Myocyte (in vitro differentiated cells): ENCODE data around the gene TMEM74B. TPM values are rescaled to one million over a fixed set of nuclear protein-coding genes. Genes with fewer than 3 reads are reported as not detected.
"Not testable (repeated sequence)": the region's sequence is repeated elsewhere in the genome, so short reads cannot be mapped to it uniquely, and the experiment has no call there.

Experiments
- DNase-seq: peaks from one replicate; pipeline ENCODE4 v3.0.0-alpha.2; 2012; ENCODE audit warnings: low read depth
- total RNA-seq: library from RNA; depleted of rRNA; stranded (reverse); fragments of >200 nt; gene quantifications from 2 replicates; pipeline ENCODE4 v1.2.3, GENCODE V29; 2014

TMEM74B gene
- total RNA-seq, 1 donor from 2014 or later = not detected

DNA sequence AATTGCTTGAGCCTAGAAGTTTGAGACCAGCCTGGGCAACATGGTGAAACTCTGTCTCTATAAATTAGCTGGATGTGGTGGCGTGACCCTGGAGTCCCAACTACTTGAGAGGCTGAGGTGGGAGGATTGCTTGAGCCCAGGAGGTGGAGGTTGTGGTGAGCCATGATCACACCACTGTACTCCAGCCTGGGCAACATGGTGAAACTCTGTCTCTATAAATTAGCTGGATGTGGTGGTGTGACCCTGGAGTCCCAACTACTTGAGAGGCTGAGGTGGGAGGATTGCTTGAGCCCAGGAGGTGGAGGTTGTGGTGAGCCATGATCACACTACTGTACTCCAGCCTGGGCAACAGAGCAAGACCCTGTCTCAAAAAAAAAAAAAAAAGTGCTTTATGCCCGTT, 35.0 kb downstream of the TMEM74B start:
- not testable (repeated sequence) for DNase-seq

DNA sequence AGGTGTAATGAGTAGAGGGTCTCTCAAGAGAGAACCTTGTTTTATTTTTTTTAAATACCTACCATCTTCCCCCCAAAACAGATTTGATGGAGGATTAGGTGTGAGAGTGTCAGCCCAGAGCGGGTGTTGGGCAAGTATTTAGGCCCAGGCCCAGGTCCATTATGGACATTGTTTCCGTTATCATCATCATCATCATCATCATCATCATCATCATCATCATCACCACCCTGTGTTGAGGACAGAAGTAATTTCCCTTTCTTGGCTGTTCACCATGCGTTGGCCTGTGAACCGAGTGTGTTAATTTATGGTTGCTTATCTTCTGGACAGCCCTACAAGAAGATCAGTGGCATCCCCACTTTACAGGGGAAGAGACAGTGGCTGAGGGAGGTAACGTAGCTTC, 37.8 kb downstream of the TMEM74B start:
- DNase-seq = no peak

DNA sequence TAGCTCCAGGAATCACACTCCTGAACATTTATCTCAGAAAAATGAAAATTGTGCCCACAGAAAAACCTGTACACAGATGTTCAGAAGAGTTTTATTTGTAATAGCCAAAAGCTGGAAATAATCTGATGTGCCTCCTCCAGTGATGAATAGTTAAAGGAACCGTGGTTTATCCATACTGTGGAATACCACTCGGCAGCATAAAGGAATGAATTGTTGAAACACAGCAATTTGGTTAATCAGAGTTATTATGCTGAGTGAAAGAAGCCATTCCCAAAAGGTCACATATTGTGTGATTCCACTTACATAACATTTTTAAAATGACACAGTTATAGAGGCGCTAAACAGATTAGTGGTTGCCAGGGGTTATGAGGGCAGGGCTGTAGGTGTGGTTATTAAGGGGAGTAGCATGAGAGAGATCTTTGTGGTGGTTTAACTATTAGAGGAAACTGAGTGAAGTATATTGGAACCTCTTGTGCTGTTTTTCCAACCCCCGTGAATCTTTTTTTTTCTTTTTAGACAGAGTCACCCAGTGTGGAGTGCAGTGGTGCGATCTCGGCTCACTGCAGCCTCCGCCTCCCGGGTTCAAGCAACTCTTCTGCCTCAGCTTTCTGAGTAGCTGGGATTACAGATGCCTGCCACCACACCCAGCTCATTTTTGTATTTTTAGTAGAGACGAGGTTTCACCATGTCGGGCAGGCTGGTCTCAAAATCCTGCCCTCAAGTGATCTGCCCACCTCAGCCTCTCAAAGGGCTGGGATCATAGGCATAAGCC, 40.2 kb downstream of the TMEM74B start:
- no peak for DNase-seq

DNA sequence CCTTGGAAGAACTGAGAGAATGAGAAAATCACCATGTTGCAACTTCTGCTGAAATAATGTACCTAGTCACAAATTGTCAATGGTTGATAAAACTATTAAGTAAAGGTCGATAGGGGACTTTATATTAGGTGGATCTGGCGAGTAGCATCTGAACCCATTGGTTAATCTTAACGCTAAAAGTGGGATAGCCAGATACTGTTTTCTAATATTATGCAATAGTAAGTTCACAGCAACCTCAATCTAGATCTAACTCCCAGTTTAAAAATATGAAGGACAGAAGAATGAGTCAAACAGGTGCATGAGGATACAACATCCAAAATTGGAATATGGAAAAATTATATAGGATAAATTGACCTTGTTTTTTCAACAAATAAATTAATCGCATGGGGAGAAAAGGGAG, 47.5 kb downstream of the TMEM74B start:
- DNase-seq = no peak

DNA sequence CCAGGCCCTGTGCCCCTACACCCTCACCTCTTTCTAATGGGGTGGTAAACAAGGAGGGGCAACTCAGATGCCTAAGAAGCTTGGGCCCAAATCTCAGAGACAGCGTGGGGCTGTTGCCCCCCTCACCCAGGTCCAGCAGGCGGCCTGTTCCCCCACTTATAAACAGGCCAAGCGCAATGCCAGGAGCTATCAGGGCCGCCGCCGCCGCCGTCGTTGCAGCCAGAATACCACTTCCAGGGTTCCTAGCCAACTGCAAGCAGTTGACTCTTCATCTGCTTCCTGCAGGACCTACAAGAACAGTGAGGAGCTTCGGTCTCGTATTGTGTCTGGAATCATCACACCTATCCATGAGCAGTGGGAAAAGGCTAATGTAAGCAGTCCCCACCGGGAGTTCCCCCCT, 49.9 kb downstream of the TMEM74B start:
- DNase-seq = no peak

DNA sequence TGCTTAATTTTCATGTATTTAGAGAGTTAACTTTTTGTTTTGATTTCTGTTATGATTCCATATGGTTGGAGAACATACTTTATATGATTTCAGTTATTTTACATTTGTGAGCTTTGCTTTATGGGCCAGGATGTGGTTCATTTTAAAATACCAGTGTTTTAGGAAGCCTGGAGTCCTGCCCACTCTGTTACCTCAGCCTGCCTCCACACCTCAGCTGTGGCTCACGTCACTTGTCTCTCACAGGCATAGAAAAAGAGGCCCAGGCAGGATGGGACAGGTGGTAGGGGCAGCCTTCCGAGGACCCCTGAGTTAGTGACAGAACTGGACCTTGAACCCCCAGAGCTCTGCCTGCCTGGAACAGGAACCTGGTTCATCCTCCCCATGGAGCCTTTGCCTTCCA, 50.4 kb downstream of the TMEM74B start:
- DNase-seq = no peak

DNA sequence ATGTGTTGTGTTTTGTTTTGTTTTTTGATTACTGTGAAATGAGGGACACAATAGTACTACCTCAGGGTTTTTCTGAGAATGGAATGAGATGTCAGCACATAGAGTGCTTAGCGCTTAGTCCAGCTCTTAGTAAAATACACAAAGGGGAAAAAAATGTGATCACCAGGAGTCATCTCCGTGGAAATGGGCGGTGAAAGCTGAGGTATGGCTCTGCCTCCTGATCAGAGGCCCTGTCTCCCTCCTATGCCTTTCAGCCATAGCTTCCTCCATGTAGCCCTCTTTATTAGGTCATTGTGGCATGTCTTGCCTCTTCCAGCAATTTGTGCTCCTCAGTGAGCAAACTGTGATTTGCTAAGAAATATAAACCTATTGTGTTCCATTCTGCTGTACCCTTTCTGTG, 53.4 kb downstream of the TMEM74B start:
- no peak for DNase-seq

DNA sequence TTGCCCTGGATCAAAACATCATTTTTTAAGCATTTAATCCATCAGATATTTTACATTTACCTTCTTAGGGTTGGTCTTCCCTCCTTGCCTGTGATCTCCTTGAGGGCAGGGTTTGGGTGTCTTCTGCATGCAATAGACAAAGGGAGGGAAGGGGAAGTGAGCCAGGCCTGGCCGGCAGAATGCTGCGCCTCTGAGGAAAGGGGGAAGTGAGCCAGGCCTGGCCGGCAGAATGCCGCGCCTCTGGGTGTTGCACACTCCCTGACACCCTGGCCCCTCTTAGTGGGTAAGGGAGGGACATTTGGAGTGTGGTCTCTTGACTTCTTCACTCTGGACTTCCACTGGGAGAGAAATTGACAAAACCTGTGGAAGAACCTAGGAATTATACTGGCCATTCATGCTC, 53.9 kb downstream of the TMEM74B start:
- no peak for DNase-seq

Other genes with a start within 250 kb of the TMEM74B start
- gene RSPO4, start 182.7 kb downstream of the TMEM74B start, total RNA-seq = not detected in 2 replicates
- gene PSMF1, start 66.4 kb downstream of the TMEM74B start, total RNA-seq = 126 and 131 TPM in 2 replicates
- gene C20orf202, start 18.5 kb upstream of the TMEM74B start, total RNA-seq = 0.10 TPM in 1 of 2 replicates, not detected in the other
- 0.08 and 0.57 TPM in 2 replicates for gene RAD21L1, start 41.1 kb upstream of the TMEM74B start, total RNA-seq
- gene SNPH, start 81.3 kb upstream of the TMEM74B start, total RNA-seq = 29.4 and 36.5 TPM in 2 replicates
- 1.8 and 4.0 TPM in 2 replicates for gene SDCBP2, start 144.2 kb upstream of the TMEM74B start, total RNA-seq
- 125 and 146 TPM in 2 replicates for gene FKBP1A, start 208.1 kb upstream of the TMEM74B start, total RNA-seq